ENCODE measurements around the gene CD300E. TPM values are rescaled to one million over a fixed set of nuclear protein-coding genes. Genes with fewer than 3 reads are reported as not detected.

CD300E gene
- total RNA-seq, 1 donor from 2014 or later = not detected

GRCh38 chr17:74658620-74659019 is 35.1 kb upstream of the CD300E start:
- no peak overlapping the region for H3K27ac Mint-ChIP-seq (ENCODE audit: unreplicated experiment)
- H3K36me3 Mint-ChIP-seq (ENCODE audit: low read depth) = no peaks in the 10 kb centered on the region
- H3K27me3 Mint-ChIP-seq (ENCODE audit: low read depth) = peaks cover 90% of the 10 kb centered on the region
- no peak for TF ChIP-seq CTCF (conservative IDR thresholded peaks at IDR 0.05)
- no peak for DNase-seq (ENCODE audit: low read depth, low spot score)
- no peak overlapping the region for H3K4me3 Mint-ChIP-seq
- no peaks in the 10 kb centered on the region for H3K9me3 Mint-ChIP-seq
- no peaks in the 10 kb centered on the region for H3K4me1 Mint-ChIP-seq

- TF ChIP-seq CTCF (conservative IDR thresholded peaks at IDR 0.05) = no peak
- Mint-ChIP-seq H3K27me3 (ENCODE audit: low read depth) (peaks cover 95% of the 10 kb centered on the region), H3K36me3 (ENCODE audit: low read depth) (no peaks in the 10 kb centered on the region), H3K9me3 (no peaks in the 10 kb centered on the region), H3K4me3 (no peak overlapping the region), H3K4me1 (no peaks in the 10 kb centered on the region), H3K27ac (ENCODE audit: unreplicated experiment) (no peak overlapping the region)
- DNase-seq (ENCODE audit: low read depth, low spot score) = no peak
Observed at GRCh38 chr17:74654742-74655141, 31.2 kb upstream of the CD300E start.

GRCh38 chr17:74652020-74652419 is 28.5 kb upstream of the CD300E start:
- Mint-ChIP-seq H3K4me3 (no peak overlapping the region), H3K27me3 (ENCODE audit: low read depth) (peaks cover 96% of the 10 kb centered on the region), H3K27ac (ENCODE audit: unreplicated experiment) (no peak overlapping the region), H3K9me3 (no peaks in the 10 kb centered on the region), H3K4me1 (no peaks in the 10 kb centered on the region), H3K36me3 (ENCODE audit: low read depth) (no peaks in the 10 kb centered on the region)
- TF ChIP-seq CTCF (conservative IDR thresholded peaks at IDR 0.05) = no peak
- DNase-seq (ENCODE audit: low read depth, low spot score) = no peak

GRCh38 chr17:74649909-74650308 is 26.4 kb upstream of the CD300E start:
- H3K27ac Mint-ChIP-seq (ENCODE audit: unreplicated experiment) = no peak overlapping the region
- H3K36me3 Mint-ChIP-seq (ENCODE audit: low read depth) = no peaks in the 10 kb centered on the region
- peaks cover 91% of the 10 kb centered on the region for H3K27me3 Mint-ChIP-seq (ENCODE audit: low read depth)
- H3K9me3 Mint-ChIP-seq = no peaks in the 10 kb centered on the region
- H3K4me1 Mint-ChIP-seq = no peaks in the 10 kb centered on the region
- no peak for TF ChIP-seq CTCF (conservative IDR thresholded peaks at IDR 0.05)
- DNase-seq (ENCODE audit: low read depth, low spot score) = no peak
- H3K4me3 Mint-ChIP-seq = no peak overlapping the region

GRCh38 chr17:74647871-74648672 is 24.5 kb upstream of the CD300E start:
- no peak overlapping the region for H3K27ac Mint-ChIP-seq (ENCODE audit: unreplicated experiment)
- H3K9me3 Mint-ChIP-seq = no peaks in the 10 kb centered on the region
- H3K4me1 Mint-ChIP-seq = no peaks in the 10 kb centered on the region
- TF ChIP-seq CTCF (conservative IDR thresholded peaks at IDR 0.05) = no peak
- H3K4me3 Mint-ChIP-seq = no peak overlapping the region
- no peaks in the 10 kb centered on the region for H3K36me3 Mint-ChIP-seq (ENCODE audit: low read depth)
- no peak for DNase-seq (ENCODE audit: low read depth, low spot score)
- H3K27me3 Mint-ChIP-seq (ENCODE audit: low read depth) = peaks cover 90% of the 10 kb centered on the region

Measured in neural crest cell (in vitro differentiated cells).